Trophoblast cell (in vitro differentiated cells and primary cell): Measurements from ENCODE around the gene PTPN3.

Experiments
- DNase-seq, 2 donors: peaks; one replicate each; pipeline ENCODE4 v3.0.0-alpha.2; 2016
- H2AFZ ChIP-seq: 2 replicates; pipeline ENCODE4 v1.6.1; 2013; ENCODE audit warnings: low read length, moderate library complexity, mild to moderate bottlenecking; ENCODE audit not compliant: insufficient read depth, poor library complexity
- H2AK5ac ChIP-seq: 2 replicates; pipeline ENCODE4 v1.6.1; 2013; ENCODE audit warnings: mild to moderate bottlenecking, low read length
- H2BK120ac ChIP-seq: 2 replicates; pipeline ENCODE4 v1.6.1; 2013; ENCODE audit warnings: low read length, mild to moderate bottlenecking, moderate library complexity; ENCODE audit not compliant: insufficient read depth, poor library complexity
- H2BK12ac ChIP-seq: 2 replicates; pipeline ENCODE4 v1.6.1; 2013; ENCODE audit warnings: mild to moderate bottlenecking, low read length, moderate library complexity
- H2BK5ac ChIP-seq: 2 replicates; pipeline ENCODE4 v1.6.1; 2013; ENCODE audit warnings: low read length, low read depth, moderate library complexity, mild to moderate bottlenecking; ENCODE audit not compliant: poor library complexity
- H3K14ac ChIP-seq: 2 replicates; pipeline ENCODE4 v1.6.1; 2013; ENCODE audit warnings: mild to moderate bottlenecking, low read length
- H3K18ac ChIP-seq: 2 replicates; pipeline ENCODE4 v1.6.1; 2013; ENCODE audit warnings: mild to moderate bottlenecking, low read length
- H3K23ac ChIP-seq: 2 replicates; pipeline ENCODE4 v1.6.1; 2013; ENCODE audit warnings: low read length
- H3K27ac ChIP-seq: 2 replicates; pipeline ENCODE4 v1.5.1; 2013; ENCODE audit warnings: low read depth, mild to moderate bottlenecking, inconsistent platforms, low read length, moderate library complexity
- H3K27me3 ChIP-seq: 2 replicates; pipeline ENCODE4 v1.6.1; 2013; ENCODE audit warnings: inconsistent platforms, mild to moderate bottlenecking, low read length, moderate library complexity; ENCODE audit not compliant: insufficient read depth
- H3K36me3 ChIP-seq, 2 experiments: 1 replicate in 1 of 2; 2 replicates in 1 of 2; pipeline ENCODE4 v1.6.1; 2013; ENCODE audit warnings: low read length in 2 of 2, mild to moderate bottlenecking in 2 of 2, moderate library complexity in 1 of 2; ENCODE audit not compliant: insufficient read depth in 2 of 2, control insufficient read depth in 1 of 2
- H3K4ac ChIP-seq: 2 replicates; pipeline ENCODE4 v1.6.1; 2013; ENCODE audit warnings: low read depth, mild to moderate bottlenecking, low read length, moderate library complexity
- H3K4me1 ChIP-seq, 2 experiments: 1 replicate in 1 of 2; 2 replicates in 1 of 2; pipeline ENCODE4 v1.6.1; 2013; ENCODE audit warnings: low read length in 2 of 2, mild to moderate bottlenecking in 2 of 2, moderate library complexity in 1 of 2; ENCODE audit not compliant: insufficient read depth in 2 of 2, control insufficient read depth in 1 of 2
- H3K4me2 ChIP-seq: 2 replicates; pipeline ENCODE4 v1.6.1; 2013; ENCODE audit warnings: inconsistent platforms, mild to moderate bottlenecking, low read length, moderate library complexity
- H3K4me3 ChIP-seq: 2 replicates; pipeline ENCODE4 v1.5.1; 2013; ENCODE audit warnings: mild to moderate bottlenecking, low read depth, low read length, inconsistent platforms
- H3K79me1 ChIP-seq: one replicate; pipeline ENCODE4 v1.6.1; 2013; ENCODE audit warnings: low read length
- H3K79me2 ChIP-seq: 2 replicates; pipeline ENCODE4 v1.6.1; 2013; ENCODE audit warnings: low read length, mild to moderate bottlenecking; ENCODE audit not compliant: control insufficient read depth, insufficient read depth, poor library complexity
- H3K9ac ChIP-seq: 2 replicates; pipeline ENCODE4 v1.6.1; 2013; ENCODE audit warnings: mild to moderate bottlenecking, low read length
- H3K9me3 ChIP-seq: 2 replicates; pipeline ENCODE4 v1.6.1; 2013; ENCODE audit warnings: low read depth, mild to moderate bottlenecking, control low read depth, inconsistent platforms, low read length; ENCODE audit not compliant: insufficient read depth
- H4K12ac ChIP-seq: 2 replicates; pipeline ENCODE4 v1.6.1; 2013; ENCODE audit warnings: low read depth, mild to moderate bottlenecking, low read length, moderate library complexity
- H4K8ac ChIP-seq: 2 replicates; pipeline ENCODE4 v1.6.1; 2013; ENCODE audit warnings: low read depth, mild to moderate bottlenecking, low read length, moderate library complexity
- H4K91ac ChIP-seq: one replicate; pipeline ENCODE4 v1.6.1; 2013; ENCODE audit warnings: low read depth, mild to moderate bottlenecking, low read length, moderate library complexity
- WGBS: extraction: QIAGEN DNeasy Blood & Tissue Kit; methylation state at CpG from one replicate; pipeline ENCODE4 v1.1.7; 2013; ENCODE audit warnings: missing lambda C conversion rate; ENCODE audit not compliant: insufficient read length, insufficient coverage; ENCODE audit errors: extremely low coverage; 5-methylcytosine and 5-hydroxymethylcytosine counted together

Gene PTPN3

DNA sequence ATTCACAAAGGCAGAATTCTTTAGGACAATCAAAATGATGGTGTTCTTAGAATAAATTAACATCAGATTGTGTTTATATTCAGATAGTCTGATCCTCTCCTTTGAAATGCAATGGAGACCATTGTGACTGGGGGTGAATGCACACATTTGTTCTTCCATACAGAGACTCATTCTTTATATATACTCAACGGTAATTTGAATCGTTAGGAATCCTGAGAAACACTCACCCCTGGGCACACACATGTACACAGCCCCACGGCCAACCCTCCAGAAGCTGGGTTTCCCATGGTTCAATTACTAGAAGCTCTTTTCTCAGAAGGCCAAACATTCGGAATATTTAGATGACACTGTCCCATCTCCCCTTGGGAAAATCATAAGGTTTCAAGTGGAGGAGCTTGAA, 119.8 kb downstream of the PTPN3 start:
- H3K9me3 ChIP-seq: no peaks in the 10 kb centered on the region
- no peak overlapping the region for H4K91ac ChIP-seq
- no peak overlapping the region for H3K4me2 ChIP-seq
- peaks cover 11% of the 10 kb centered on the region for H3K79me1 ChIP-seq
- H3K18ac ChIP-seq: no peak overlapping the region
- no peak overlapping the region for H4K8ac ChIP-seq
- H3K23ac ChIP-seq: no peak overlapping the region
- no peak overlapping the region for H2AFZ ChIP-seq
- no peak overlapping the region for H2AK5ac ChIP-seq
- no peak overlapping the region for H2BK120ac ChIP-seq
- no peak overlapping the region for H3K27ac ChIP-seq
- no peak overlapping the region for H3K4ac ChIP-seq
- H4K12ac ChIP-seq: no peak overlapping the region
- H3K4me3 ChIP-seq: no peak overlapping the region
- H3K4me1 ChIP-seq: peaks cover 26 to 32% of the 10 kb centered on the region in 2 experiments
- H3K14ac ChIP-seq: no peak overlapping the region
- H2BK12ac ChIP-seq: no peak overlapping the region
- no peak overlapping the region for H3K9ac ChIP-seq
- no peak overlapping the region for H2BK5ac ChIP-seq
- no peak for DNase-seq
- no CpG with 5 or more reads among the region's 4 CpGs for whole genome bisulfite sequencing
- H3K79me2 ChIP-seq: peaks cover 2% of the 10 kb centered on the region
- no peaks in the 10 kb centered on the region for H3K27me3 ChIP-seq
- H3K36me3 ChIP-seq: no peaks in the 10 kb centered on the region

- peaks cover 7 to 22% of the 10 kb centered on the region in 2 experiments for H3K4me1 ChIP-seq
- H3K14ac ChIP-seq: no peak overlapping the region
- H2BK120ac ChIP-seq: no peak overlapping the region
- no peak overlapping the region for H3K4ac ChIP-seq
- peaks cover 24% of the 10 kb centered on the region for H3K79me1 ChIP-seq
- peak; percentile 30 to 44 for DNase-seq
- H3K18ac ChIP-seq: no peak overlapping the region
- no peak overlapping the region for H2BK5ac ChIP-seq
- H3K4me2 ChIP-seq: no peak overlapping the region
- H3K9ac ChIP-seq: no peak overlapping the region
- peak overlapping the region; percentile 89 for H3K27ac ChIP-seq
- no peaks in the 10 kb centered on the region for H3K27me3 ChIP-seq
- peaks cover 0 to 2% of the 10 kb centered on the region in 2 experiments for H3K36me3 ChIP-seq
- no peak overlapping the region for H3K23ac ChIP-seq
- peak overlapping the region; percentile 93 for H2BK12ac ChIP-seq
- no CpG with 5 or more reads among the region's 5 CpGs for WGBS
- no peak overlapping the region for H3K4me3 ChIP-seq
- no peak overlapping the region for H2AFZ ChIP-seq
- no peak overlapping the region for H4K91ac ChIP-seq
- peaks cover 1% of the 10 kb centered on the region for H3K79me2 ChIP-seq
- H4K8ac ChIP-seq: no peak overlapping the region
- H4K12ac ChIP-seq: no peak overlapping the region
- H2AK5ac ChIP-seq: no peak overlapping the region
- no peaks in the 10 kb centered on the region for H3K9me3 ChIP-seq
Observed at GRCh38 chr9:109372246-109372645, 125.9 kb downstream of the PTPN3 start.

GRCh38 chr9:109371374-109371773, 126.7 kb downstream of the PTPN3 start:
- H2AFZ ChIP-seq: no peak overlapping the region

DNA sequence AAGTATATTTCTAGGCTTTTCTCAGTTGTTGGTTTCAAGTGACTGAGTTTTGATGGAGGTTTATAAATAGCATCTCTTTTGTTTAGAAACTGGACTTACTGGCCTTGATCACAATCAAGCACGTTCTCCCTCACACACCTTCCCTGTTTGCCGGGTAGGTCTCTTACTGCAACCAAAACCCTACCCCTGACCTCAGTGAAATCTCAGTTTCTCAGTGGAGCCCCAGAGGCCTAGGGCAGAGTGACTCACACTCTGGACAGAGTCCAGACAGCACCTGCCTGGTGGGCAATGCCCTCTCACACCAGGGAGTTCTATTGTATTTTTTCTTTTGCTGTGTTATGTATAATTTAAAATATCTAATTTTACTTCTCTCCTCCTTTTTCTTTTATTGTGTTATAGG, 128.8 kb downstream of the PTPN3 start:
- WGBS: no CpG with 5 or more reads among the region's 2 CpGs
- H3K27ac ChIP-seq: peak overlapping the region; percentile 53
- no peak overlapping the region for H3K4ac ChIP-seq
- H3K23ac ChIP-seq: no peak overlapping the region
- H2BK120ac ChIP-seq: no peak overlapping the region
- H3K14ac ChIP-seq: no peak overlapping the region
- H2AK5ac ChIP-seq: no peak overlapping the region
- peaks cover 11 to 22% of the 10 kb centered on the region in 2 experiments for H3K4me1 ChIP-seq
- no peak overlapping the region for H3K18ac ChIP-seq
- H4K91ac ChIP-seq: no peak overlapping the region
- H4K12ac ChIP-seq: no peak overlapping the region
- no peak overlapping the region for H4K8ac ChIP-seq
- H3K9ac ChIP-seq: no peak overlapping the region
- H2BK5ac ChIP-seq: no peak overlapping the region
- H2BK12ac ChIP-seq: no peak overlapping the region
- peaks cover 24% of the 10 kb centered on the region for H3K79me1 ChIP-seq
- H3K4me3 ChIP-seq: no peak overlapping the region
- H3K36me3 ChIP-seq: peaks cover 0 to 4% of the 10 kb centered on the region in 2 experiments
- H3K27me3 ChIP-seq: no peaks in the 10 kb centered on the region
- H2AFZ ChIP-seq: no peak overlapping the region
- DNase-seq: no peak
- H3K79me2 ChIP-seq: peaks cover 1% of the 10 kb centered on the region
- H3K4me2 ChIP-seq: no peak overlapping the region
- no peaks in the 10 kb centered on the region for H3K9me3 ChIP-seq

More at GRCh38 chr9:109371374-109371773, 126.7 kb downstream of the PTPN3 start:
- H3K4ac ChIP-seq: no peak overlapping the region
- H3K14ac ChIP-seq: peak overlapping the region; percentile 46
- peak overlapping the region; percentile 30 for H2AK5ac ChIP-seq
- peaks cover 24% of the 10 kb centered on the region for H3K79me1 ChIP-seq
- H3K4me2 ChIP-seq: no peak overlapping the region
- H3K23ac ChIP-seq: no peak overlapping the region
- peak overlapping the region; percentile 91 for H2BK120ac ChIP-seq
- no peak overlapping the region for H4K12ac ChIP-seq
- H2BK5ac ChIP-seq: peak overlapping the region; percentile 42
- H3K27ac ChIP-seq: peak overlapping the region; percentile 80
- peak overlapping the region; percentile 17 for H4K8ac ChIP-seq
- H4K91ac ChIP-seq: peak overlapping the region; percentile 97
- peaks cover 0 to 2% of the 10 kb centered on the region in 2 experiments for H3K36me3 ChIP-seq
- no peak overlapping the region for H3K9ac ChIP-seq
- whole genome bisulfite sequencing: no CpG with 5 or more reads among the region's 1 CpG
- no peaks in the 10 kb centered on the region for H3K27me3 ChIP-seq
- no peak overlapping the region for H3K4me3 ChIP-seq
- peaks cover 7 to 22% of the 10 kb centered on the region in 2 experiments for H3K4me1 ChIP-seq
- peak overlapping the region; percentile 70 for H2BK12ac ChIP-seq
- H3K18ac ChIP-seq: no peak overlapping the region
- peaks cover 1% of the 10 kb centered on the region for H3K79me2 ChIP-seq
- DNase-seq: no peak
- no peaks in the 10 kb centered on the region for H3K9me3 ChIP-seq
